ENCODE data around the gene FOXN3.

DNA sequence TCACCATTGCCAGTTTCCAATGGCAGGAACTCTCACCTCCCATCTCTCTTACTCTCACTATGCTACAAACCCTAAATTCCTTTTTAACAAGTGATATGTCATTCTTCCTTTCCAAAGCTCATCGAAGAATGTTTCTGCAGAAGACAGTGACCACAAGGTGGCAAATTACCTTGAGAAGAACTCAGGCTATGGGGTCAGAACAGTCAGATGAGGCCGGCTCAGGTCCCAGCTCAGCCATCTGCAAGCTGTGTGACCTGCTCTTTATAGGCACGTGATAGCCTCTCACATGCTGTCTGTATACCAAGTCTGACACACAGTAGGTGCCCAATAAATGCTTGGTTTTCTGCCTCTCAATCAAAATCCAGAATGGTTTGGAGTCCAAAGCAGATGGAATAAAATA, 80.7 kb downstream of the FOXN3 start:
- TF ChIP-seq CEBPZ (IDR thresholded peaks at IDR 0.05; ENCODE audit: low read depth, low read length) (no peak), ZZZ3 (IDR thresholded peaks at IDR 0.05; ENCODE audit: control insufficient read depth, insufficient read length, low read depth) (no peak), HDAC6 (IDR thresholded peaks at IDR 0.05; ENCODE audit: unreplicated experiment) (no peak), NFIC (IDR thresholded peaks at IDR 0.05; ENCODE audit: low read depth, low read length) (no peak), BHLHE40 (IDR thresholded peaks at IDR 0.05; ENCODE audit: borderline replicate concordance in 1 of 2, low read depth in 2 of 2, low read length in 1 of 2) (peak; percentile 48 to 52; a peak in 3 of 4 replicates), POLR2A (IDR thresholded peaks at IDR 0.05; ENCODE audit: low read depth, low read length) (no peak), CHD2 (IDR thresholded peaks at IDR 0.05; ENCODE audit: borderline replicate concordance, low read depth, low read length) (no peak), CTCF (IDR thresholded peaks at IDR 0.05 in 2 of 3, conservative IDR thresholded peaks at IDR 0.05 in 1 of 3; ENCODE audit: control insufficient read depth in 2 of 3, extremely low read depth in 1 of 3, insufficient read depth in 1 of 3, low read depth in 3 of 3, low read length in 3 of 3) (peak; percentile 8 to 35 (median 21); a peak in 4 of 6 replicates)
- TF ChIP-seq, protein P1, sequence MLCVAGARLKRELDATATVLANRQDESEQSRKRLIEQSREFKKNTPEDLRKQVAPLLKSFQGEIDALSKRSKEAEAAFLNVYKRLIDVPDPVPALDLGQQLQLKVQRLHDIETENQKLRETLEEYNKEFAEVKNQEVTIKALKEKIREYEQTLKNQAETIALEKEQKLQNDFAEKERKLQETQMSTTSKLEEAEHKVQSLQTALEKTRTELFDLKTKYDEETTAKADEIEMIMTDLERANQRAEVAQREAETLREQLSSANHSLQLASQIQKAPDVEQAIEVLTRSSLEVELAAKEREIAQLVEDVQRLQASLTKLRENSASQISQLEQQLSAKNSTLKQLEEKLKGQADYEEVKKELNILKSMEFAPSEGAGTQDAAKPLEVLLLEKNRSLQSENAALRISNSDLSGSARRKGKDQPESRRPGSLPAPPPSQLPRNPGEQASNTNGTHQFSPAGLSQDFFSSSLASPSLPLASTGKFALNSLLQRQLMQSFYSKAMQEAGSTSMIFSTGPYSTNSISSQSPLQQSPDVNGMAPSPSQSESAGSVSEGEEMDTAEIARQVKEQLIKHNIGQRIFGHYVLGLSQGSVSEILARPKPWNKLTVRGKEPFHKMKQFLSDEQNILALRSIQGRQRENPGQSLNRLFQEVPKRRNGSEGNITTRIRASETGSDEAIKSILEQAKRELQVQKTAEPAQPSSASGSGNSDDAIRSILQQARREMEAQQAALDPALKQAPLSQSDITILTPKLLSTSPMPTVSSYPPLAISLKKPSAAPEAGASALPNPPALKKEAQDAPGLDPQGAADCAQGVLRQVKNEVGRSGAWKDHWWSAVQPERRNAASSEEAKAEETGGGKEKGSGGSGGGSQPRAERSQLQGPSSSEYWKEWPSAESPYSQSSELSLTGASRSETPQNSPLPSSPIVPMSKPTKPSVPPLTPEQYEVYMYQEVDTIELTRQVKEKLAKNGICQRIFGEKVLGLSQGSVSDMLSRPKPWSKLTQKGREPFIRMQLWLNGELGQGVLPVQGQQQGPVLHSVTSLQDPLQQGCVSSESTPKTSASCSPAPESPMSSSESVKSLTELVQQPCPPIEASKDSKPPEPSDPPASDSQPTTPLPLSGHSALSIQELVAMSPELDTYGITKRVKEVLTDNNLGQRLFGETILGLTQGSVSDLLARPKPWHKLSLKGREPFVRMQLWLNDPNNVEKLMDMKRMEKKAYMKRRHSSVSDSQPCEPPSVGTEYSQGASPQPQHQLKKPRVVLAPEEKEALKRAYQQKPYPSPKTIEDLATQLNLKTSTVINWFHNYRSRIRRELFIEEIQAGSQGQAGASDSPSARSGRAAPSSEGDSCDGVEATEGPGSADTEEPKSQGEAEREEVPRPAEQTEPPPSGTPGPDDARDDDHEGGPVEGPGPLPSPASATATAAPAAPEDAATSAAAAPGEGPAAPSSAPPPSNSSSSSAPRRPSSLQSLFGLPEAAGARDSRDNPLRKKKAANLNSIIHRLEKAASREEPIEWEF (IDR thresholded peaks at IDR 0.05; ENCODE audit: insufficient replicate concordance, low read depth, low read length), result no peak
